ENCODE results near the gene VPS8.
A peak's percentile ranks its signal among the peaks of the same experiment; 100 is the strongest.

Gene VPS8

GRCh38 chr3:184781801-184782200 lies 30.2 kb upstream of the VPS8 start:
- no peak for DNase-seq (ENCODE audit: low read depth in 2 of 2)

- DNase-seq (ENCODE audit: low read depth in 2 of 2), result no peak
Measured at GRCh38 chr3:184783319-184783718, 28.6 kb upstream of the VPS8 start.

- no peak for DNase-seq (ENCODE audit: low read depth in 2 of 2)
Measured at GRCh38 chr3:184784731-184785500, 27.1 kb upstream of the VPS8 start.

- DNase-seq (ENCODE audit: low read depth in 2 of 2), result no peak
Measured at GRCh38 chr3:184785890-184786279, 26.1 kb upstream of the VPS8 start.

DNA sequence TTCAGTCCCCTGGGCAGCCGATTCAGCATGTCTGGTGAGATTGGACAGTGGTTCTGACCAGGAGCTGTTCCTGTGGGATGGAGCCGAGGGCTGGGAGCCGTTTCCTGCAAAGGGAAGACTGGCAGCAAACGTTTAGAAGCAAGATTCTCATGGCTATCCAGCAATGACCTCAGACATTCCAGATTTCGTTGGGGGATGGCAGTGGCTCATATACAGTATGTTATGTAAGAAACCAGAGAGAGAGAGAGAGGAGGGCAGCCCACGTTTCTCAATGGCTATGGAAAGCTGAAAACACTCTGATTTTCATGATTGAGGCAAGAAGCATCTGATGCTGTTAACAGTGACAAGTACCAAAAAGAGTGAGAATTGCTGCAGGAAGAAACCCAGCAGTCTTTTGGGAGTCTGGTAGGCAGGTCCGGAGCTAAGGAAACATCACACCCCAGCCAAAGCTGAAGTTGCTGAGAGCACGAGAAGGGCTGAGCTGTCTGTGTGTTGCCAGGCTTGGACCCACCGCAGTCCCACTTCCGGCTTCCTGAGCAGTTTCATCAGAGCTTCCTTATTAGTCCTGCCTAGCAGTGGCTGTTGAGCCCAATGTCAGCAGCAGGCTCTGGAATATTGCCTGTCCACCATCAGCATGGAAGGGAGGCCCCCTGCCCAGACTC lies 25.6 kb upstream of the VPS8 start:
- peak in 1 of 2 donors; percentile 5 for DNase-seq (ENCODE audit: low read depth in 2 of 2)

GRCh38 chr3:184788751-184789150 lies 23.2 kb upstream of the VPS8 start:
- DNase-seq (ENCODE audit: low read depth in 2 of 2), result no peak

DNA sequence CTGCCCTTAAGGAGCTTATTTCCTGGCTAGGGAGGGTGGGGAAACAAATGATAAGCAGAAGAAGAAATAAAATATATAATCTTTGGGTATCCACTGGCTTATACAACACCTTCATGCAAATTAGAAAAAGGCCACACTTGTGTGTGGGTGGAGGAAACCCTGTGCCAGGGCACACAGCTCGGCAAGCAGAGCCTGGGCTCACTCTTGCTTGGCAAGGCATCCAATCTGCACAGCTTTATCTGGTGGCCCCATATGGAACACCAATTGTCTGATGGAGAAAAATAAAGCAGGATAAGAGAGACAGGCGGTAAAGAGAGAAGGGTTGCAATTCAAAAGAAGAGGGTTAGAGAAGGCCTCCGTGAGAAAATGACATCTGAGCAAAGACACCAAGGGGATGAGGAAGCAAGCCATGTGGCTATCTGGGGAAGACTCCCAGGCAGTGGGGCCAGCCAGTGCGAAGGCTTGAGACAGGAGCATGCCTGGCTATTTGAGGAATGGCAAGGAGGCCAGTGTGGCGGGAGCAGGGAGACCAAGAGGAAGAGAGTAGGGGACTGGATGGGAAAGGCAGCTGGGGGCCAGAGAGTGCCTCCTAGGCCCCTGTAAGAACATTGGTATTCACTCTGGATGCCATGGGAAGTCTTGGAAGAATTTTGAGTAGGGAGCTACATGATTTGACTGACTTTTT lies 22.5 kb upstream of the VPS8 start:
- DNase-seq (ENCODE audit: low read depth in 2 of 2), result no peak

- DNase-seq (ENCODE audit: low read depth in 2 of 2), result no peak
Measured at GRCh38 chr3:184791171-184791570, 20.8 kb upstream of the VPS8 start.

- DNase-seq (ENCODE audit: low read depth in 2 of 2), result no peak
Measured at GRCh38 chr3:184795522-184796190, 16.3 kb upstream of the VPS8 start.

DNA sequence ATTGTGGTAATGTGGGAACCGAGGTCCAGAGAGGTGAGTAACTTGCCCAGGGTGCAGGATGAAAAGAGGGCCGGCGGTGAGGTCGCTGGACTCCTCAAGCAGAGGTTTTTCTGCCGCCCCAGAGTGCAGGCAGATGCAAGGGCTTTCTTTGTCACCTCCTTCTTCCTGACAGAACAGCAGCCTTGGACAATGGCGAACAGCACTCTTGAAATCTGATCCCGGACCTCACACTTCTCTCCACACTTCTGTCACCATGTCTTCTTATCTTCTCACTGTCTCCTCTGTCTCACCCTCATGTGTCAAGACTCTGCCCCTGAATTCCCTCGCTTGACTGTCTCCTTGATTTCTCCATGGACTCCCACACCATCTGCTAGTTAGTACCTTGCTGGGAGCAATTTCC lies 15.4 kb upstream of the VPS8 start:
- DNase-seq (ENCODE audit: low read depth in 2 of 2), result no peak

- no peak for DNase-seq (ENCODE audit: low read depth in 2 of 2)
Measured at GRCh38 chr3:184796954-184797353, 15.0 kb upstream of the VPS8 start.

DNA sequence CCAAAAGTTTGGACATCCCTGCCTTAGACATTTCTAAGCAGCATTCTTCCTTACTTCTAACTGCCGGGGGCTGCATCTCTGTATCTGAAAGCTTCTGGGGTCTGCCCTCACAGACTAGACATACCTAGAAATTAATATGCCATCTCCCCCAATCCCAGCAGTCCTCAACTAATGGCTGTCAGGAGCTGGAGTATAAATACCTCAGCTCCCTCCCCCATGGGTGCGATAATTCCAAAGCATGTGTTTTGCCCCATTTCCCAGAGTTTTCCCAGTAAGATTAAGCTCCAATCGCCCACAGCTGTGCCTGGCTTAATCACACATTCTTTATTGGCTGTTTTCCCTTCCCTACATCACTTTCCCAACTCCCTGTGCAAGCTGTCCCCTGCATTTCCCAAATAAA lies 13.8 kb upstream of the VPS8 start:
- DNase-seq (ENCODE audit: low read depth in 2 of 2), result no peak

DNA sequence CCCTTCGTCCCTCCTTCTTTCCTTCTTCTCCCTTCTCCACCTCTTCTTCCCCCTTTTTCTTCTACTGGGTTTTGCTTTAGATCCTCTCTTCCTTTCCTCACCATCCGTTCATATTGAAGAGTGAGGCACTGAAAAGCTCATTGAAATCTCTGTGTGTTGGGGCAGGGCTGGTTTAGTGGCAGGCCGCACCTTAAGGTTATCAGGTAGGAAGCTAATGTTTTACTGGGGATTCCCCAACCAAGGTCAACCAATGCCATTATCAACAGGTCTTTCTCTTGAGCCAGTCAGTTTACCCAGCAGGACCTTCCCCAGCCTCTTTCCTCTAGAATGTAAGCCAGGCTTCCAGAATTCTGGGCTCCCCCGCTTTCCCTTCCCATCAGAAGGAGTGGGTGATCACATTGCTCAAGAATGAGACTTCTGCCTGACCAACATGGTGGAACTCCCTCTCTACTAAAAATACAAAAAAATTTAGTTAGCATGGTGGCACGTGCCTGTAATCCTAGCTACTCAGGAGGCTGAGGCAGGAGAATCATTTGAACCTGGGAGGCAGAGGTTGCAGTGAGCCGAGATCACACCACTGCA lies 11.5 kb upstream of the VPS8 start:
- no peak for DNase-seq (ENCODE audit: low read depth in 2 of 2)

DNA sequence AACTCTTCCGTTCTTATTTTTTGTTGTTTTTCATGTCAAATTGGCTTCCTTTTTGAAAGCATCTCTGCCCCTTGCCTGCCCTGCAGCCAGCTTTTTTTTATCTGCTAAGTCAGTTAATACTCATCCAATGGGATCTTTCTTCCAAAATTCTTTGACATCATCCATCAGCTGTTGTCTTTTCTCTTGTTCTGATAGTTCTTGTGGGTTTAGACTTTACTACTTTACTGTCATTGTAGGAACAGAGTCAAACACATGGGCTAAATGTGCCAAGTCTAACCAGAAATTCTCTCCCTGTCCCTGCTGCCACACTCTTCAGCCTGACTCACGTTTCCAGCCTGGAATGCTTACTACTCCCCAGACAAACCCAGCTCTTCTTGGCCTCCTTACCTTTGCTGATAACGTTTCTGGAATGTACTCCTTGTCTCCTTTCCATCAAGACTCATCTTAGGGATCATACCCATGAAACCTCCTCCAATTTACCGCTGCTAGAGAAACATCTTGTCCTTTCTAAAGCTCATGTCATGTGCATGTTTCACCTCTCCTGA lies 10.7 kb upstream of the VPS8 start:
- DNase-seq (ENCODE audit: low read depth in 2 of 2), result no peak

- no peak for DNase-seq (ENCODE audit: low read depth in 2 of 2)
Measured at GRCh38 chr3:184802150-184802549, 9.8 kb upstream of the VPS8 start.

DNA sequence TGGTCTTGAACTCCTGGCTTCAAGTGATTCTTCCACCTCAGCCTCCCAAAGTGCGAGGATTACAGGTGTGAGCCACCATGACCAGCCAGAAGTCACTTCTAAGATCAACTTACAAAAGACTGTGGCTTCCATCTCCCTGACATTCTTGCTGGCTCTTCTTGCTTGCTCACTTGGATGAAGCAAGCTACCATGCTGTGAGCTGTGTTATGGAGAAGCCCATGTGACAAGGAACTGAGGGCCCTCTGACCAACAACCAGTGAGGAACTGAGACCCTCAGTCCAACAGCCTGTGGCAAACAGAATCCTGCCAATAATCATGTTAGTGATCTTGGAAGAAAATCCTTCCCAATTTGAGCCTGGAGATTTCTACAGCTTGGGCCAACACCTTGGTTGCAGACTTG lies 7.2 kb upstream of the VPS8 start:
- DNase-seq (ENCODE audit: low read depth in 2 of 2), result no peak

GRCh38 chr3:184805351-184806038 lies 6.5 kb upstream of the VPS8 start:
- no peak for DNase-seq (ENCODE audit: low read depth in 2 of 2)

- no peak for DNase-seq (ENCODE audit: low read depth in 2 of 2)
Measured at GRCh38 chr3:184806567-184807271, 5.2 kb upstream of the VPS8 start.

DNA sequence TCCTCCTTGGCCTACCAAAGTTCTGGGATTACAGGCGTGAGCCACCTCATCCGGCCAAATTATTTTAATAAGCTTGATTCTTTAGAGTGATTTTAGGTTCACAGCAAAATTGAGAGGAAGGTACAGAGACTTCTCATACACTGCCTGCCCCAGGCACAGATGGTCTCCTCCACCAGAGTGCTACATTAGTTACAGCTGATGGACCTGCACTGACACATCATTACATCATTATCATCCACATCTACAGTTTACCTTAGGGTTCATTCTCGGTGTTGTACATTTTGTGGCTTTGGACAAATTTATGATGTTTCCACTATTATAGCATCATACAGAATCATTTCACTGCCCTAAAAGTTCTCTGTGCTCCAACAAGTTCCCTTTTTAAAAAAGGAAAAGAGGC lies 4.4 kb upstream of the VPS8 start:
- DNase-seq (ENCODE audit: low read depth in 2 of 2), result no peak

GRCh38 chr3:184808021-184808420 lies 3.9 kb upstream of the VPS8 start:
- DNase-seq (ENCODE audit: low read depth in 2 of 2), result no peak

GRCh38 chr3:184810146-184810545 lies 1.8 kb upstream of the VPS8 start:
- DNase-seq (ENCODE audit: low read depth in 2 of 2), result no peak

Data from activated CD4-positive, alpha-beta T cell treated with anti-CD3 and anti-CD28 coated beads for 24 hours (primary cell).